ENCODE measurements around the gene ADGRA1. TPM values are rescaled to one million over a fixed set of nuclear protein-coding genes. Genes with fewer than 3 reads are reported as not detected.
A peak's percentile ranks its signal among the peaks of the same experiment; 100 is the strongest.

ADGRA1 gene
- total and polyA plus RNA-seq, 7 experiments from 2014 or later: not detected

DNA sequence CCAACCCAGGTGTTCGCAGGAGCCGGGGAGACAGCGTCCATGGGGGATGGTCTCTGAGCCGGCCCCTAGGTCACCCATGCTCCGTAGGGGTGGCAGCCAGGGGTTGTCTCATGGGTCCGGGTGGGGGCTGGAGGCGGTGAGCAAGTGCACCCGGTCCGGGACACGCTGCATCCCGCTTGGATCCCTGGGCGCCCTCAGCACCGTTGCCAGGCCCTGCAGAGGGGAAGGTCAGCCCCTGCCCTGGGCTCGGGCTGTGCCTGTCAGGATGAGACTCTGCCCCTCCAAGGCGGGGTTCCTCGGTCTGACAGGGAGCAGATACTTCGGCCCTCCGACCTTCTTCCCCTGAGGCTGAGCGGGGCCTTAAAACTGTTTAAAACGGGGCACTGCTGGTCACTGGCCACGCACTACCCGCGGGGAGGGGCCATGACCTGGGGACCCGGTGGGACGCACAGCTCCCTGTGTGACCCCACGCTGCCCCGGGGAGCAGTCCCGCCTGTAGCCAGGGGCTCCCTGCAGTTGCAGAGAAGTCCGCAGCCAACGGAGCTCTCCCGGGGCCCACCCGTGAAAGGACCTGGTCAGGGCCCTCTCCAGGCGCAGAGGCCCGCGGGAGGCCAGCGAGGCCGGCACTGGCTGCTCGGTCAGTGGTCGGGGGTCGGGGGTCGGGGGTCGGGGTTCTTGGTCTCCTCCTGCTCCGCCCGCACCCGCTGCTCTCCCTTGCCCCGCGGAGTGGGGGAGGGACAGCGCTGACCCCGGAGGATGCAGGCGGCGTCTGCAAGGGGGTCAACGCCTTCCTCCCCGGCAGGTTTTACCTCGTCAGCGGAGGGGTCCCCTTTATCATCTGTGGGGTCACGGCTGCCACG, 38.9 kb downstream of the ADGRA1 start:
- Mint-ChIP-seq H3K27me3 (peaks cover 6 to 30% (median 13%) of the 10 kb centered on the region in 5 donors), H3K9me3 (no peaks in the 10 kb centered on the region)
- peak in 1 of 9 donors; percentile 17 for DNase-seq

DNA sequence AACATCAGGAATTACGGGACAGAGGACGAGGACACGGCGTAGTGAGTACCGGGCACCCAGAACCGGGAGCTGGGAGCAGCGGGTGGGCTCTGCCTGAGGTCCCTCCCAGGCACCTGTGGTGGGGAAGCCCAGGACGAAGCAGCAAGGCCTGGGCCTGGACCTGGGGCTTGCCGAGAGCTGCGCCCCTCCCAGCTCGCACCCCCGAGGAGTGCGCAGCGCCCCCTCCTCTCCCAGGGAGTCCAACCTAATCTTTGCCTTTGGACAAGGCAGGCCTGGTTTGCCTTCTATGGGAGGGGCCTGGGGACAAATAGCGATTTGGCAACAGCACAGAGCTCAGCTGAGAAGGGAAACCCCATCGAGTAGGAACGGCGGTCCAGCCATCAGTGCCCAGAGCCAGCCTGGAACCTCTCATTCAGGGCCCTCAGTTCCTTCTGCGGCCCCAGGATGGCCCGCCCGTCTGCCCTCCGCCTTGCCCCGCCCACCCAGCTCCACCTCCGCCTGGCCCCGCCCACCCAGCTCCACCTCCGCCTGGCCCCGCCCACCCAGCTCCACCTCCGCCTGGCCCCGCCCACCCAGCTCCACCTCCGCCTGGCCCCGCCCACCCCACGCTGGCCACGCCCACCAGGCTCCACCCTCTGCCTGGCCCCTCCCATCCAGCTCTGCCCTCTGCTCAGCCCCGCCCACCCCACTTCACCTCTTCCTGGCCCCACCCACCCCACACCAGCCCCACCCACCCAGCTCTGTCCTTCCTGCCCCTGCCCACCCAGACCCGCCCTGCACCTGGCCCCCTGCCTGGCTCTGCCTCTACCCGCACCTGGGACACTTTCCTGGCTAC, 39.8 kb downstream of the ADGRA1 start:
- ChIA-PET POLR2A (no interaction called here), CTCF (no interaction called here)
- Mint-ChIP-seq H3K9me3 (no peaks in the 10 kb centered on the region), H3K27ac (no peak overlapping the region), H3K4me1 (peaks cover 4 to 11% (median 6%) of the 10 kb centered on the region in 7 donors), H3K36me3 (no peaks in the 10 kb centered on the region), H3K4me3 (no peak overlapping the region), H3K27me3 (peaks cover 6 to 30% (median 13%) of the 10 kb centered on the region in 5 donors)
- intact Hi-C loops (cut with micrococcal nuclease): no loop called here
- Histone ChIP-seq H3K27me3 (ENCODE audit: control insufficient read depth in 2 of 2, insufficient read depth in 2 of 2, low read length in 2 of 2) (no peaks in the 10 kb centered on the region), H3K4me3 (ENCODE audit: low read length) (no peak overlapping the region), H3K27ac (ENCODE audit: low read depth, low read length) (no peak overlapping the region), H3K4me1 (ENCODE audit: control insufficient read depth in 2 of 2, insufficient read depth in 2 of 2, low read length in 2 of 2) (no peaks in the 10 kb centered on the region), H3K9me3 (ENCODE audit: control insufficient read depth in 2 of 3, low read length in 3 of 3) (no peaks in the 10 kb centered on the region), H3K36me3 (ENCODE audit: control insufficient read depth in 2 of 3, insufficient read depth in 3 of 3, low read length in 3 of 3) (no peaks in the 10 kb centered on the region)
- ATAC-seq: peak; percentile 60
- DNase-seq: peak in 1 of 9 donors; percentile 52

More for the DNA sequence above, 38.9 kb downstream of the ADGRA1 start:
- Histone ChIP-seq H3K27me3 (ENCODE audit: control insufficient read depth in 2 of 2, insufficient read depth in 2 of 2, low read length in 2 of 2) (no peaks in the 10 kb centered on the region), H3K27ac (ENCODE audit: low read depth, low read length) (no peak overlapping the region), H3K4me3 (ENCODE audit: low read length) (no peak overlapping the region), H3K4me1 (ENCODE audit: control insufficient read depth in 2 of 2, insufficient read depth in 2 of 2, low read length in 2 of 2) (no peaks in the 10 kb centered on the region), H3K36me3 (ENCODE audit: control insufficient read depth in 2 of 3, insufficient read depth in 3 of 3, low read length in 3 of 3) (no peaks in the 10 kb centered on the region), H3K9me3 (ENCODE audit: control insufficient read depth in 2 of 3, low read length in 3 of 3) (no peaks in the 10 kb centered on the region)
- CTCF ChIA-PET: no interaction called here
- Mint-ChIP-seq H3K36me3 (no peaks in the 10 kb centered on the region), H3K27ac (no peak overlapping the region), H3K4me1 (peaks cover 4 to 11% (median 6%) of the 10 kb centered on the region in 7 donors), H3K4me3 (no peak overlapping the region)
- ATAC-seq: no peak
- intact Hi-C loops (cut with micrococcal nuclease): no loop called here
- POLR2A ChIA-PET: no interaction called here

DNA sequence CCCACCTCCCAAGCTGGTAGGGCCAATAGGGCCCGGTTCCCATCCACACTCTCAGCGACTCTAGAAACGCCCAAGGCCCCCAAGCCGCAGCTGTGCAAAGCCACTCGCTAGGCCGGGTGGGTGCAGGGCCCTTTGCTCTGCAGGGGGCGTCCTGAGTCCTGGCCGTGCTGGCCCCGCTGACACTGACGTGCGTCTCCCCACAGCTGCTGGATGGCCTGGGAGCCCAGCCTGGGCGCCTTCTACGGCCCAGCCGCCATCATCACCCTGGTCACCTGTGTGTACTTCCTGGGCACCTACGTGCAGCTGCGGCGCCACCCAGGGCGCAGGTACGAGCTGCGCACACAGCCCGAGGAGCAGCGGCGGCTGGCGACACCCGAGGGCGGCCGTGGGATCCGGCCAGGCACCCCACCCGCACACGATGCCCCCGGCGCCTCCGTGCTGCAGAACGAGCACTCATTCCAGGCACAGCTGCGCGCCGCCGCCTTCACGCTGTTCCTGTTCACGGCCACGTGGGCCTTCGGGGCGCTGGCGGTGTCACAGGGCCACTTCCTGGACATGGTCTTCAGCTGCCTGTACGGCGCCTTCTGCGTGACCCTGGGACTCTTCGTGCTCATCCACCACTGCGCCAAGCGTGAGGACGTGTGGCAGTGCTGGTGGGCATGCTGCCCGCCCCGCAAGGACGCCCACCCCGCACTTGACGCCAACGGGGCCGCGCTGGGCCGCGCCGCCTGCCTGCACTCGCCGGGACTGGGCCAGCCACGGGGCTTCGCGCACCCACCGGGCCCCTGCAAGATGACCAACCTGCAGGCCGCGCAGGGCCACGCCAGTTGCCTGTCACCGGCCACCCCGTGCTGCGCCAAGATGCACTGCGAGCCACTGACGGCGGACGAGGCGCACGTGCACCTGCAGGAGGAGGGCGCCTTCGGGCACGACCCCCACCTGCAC, 40.7 kb downstream of the ADGRA1 start:
- Histone ChIP-seq H3K4me3 (ENCODE audit: low read length) (no peak overlapping the region), H3K4me1 (ENCODE audit: control insufficient read depth in 2 of 2, insufficient read depth in 2 of 2, low read length in 2 of 2) (no peaks in the 10 kb centered on the region), H3K27me3 (ENCODE audit: control insufficient read depth in 2 of 2, insufficient read depth in 2 of 2, low read length in 2 of 2) (no peaks in the 10 kb centered on the region), H3K27ac (ENCODE audit: low read depth, low read length) (no peak overlapping the region), H3K9me3 (ENCODE audit: control insufficient read depth in 2 of 3, low read length in 3 of 3) (no peaks in the 10 kb centered on the region), H3K36me3 (ENCODE audit: control insufficient read depth in 2 of 3, insufficient read depth in 3 of 3, low read length in 3 of 3) (no peaks in the 10 kb centered on the region)
- ChIA-PET CTCF (no interaction called here), POLR2A (no interaction called here)
- H3K4me3 Mint-ChIP-seq: no peak overlapping the region
- H3K27me3 Mint-ChIP-seq: peaks cover 6 to 22% (median 12%) of the 10 kb centered on the region in 5 donors
- intact Hi-C loops (cut with micrococcal nuclease): no loop called here
- H3K36me3 Mint-ChIP-seq: no peaks in the 10 kb centered on the region
- H3K27ac Mint-ChIP-seq: no peak overlapping the region
- H3K4me1 Mint-ChIP-seq: peaks cover under 1 to 5% (median 4%) of the 10 kb centered on the region in 7 donors
- ATAC-seq: no peak
- peak in 1 of 9 donors; percentile 18 for DNase-seq
- H3K9me3 Mint-ChIP-seq: no peaks in the 10 kb centered on the region

DNA sequence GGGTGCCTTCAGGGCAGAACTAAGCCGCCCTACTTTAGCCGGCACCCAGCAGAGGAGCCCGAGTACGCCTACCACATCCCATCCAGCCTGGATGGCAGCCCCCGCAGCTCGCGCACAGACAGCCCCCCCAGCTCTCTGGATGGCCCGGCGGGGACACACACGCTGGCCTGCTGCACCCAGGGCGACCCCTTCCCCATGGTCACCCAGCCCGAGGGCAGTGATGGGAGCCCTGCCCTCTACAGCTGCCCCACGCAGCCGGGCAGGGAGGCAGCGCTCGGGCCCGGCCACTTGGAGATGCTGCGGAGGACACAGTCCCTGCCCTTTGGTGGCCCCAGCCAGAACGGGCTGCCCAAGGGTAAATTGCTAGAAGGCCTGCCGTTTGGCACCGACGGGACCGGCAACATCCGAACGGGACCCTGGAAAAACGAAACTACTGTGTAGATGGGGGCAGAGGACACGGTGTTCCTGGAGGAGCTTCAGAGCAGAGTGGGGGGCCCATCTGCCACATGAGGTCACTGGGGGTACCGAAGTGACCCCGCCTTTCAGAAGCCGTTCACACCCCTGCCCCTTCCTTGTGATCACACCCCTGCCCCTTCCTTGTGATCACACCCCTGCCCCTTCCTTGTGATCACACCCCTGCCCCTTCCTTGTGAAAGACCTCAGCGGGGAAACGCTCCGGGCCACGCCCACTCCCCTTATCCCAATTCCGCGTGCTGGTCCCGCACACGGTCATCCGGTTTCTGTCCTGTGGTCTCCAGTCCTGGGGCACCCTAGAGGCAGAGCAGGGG, 41.5 kb downstream of the ADGRA1 start:
- no peak for DNase-seq
- Histone ChIP-seq H3K9me3 (ENCODE audit: control insufficient read depth in 2 of 3, low read length in 3 of 3) (no peaks in the 10 kb centered on the region), H3K36me3 (ENCODE audit: control insufficient read depth in 2 of 3, insufficient read depth in 3 of 3, low read length in 3 of 3) (no peaks in the 10 kb centered on the region), H3K4me3 (ENCODE audit: low read length) (no peak overlapping the region), H3K4me1 (ENCODE audit: control insufficient read depth in 2 of 2, insufficient read depth in 2 of 2, low read length in 2 of 2) (no peaks in the 10 kb centered on the region), H3K27me3 (ENCODE audit: control insufficient read depth in 2 of 2, insufficient read depth in 2 of 2, low read length in 2 of 2) (no peaks in the 10 kb centered on the region), H3K27ac (ENCODE audit: low read depth, low read length) (no peak overlapping the region)
- no peak overlapping the region for H3K27ac Mint-ChIP-seq
- ATAC-seq: no peak
- no peak overlapping the region for H3K4me3 Mint-ChIP-seq
- intact Hi-C loops (cut with micrococcal nuclease): no loop called here
- H3K9me3 Mint-ChIP-seq: no peaks in the 10 kb centered on the region
- H3K36me3 Mint-ChIP-seq: no peaks in the 10 kb centered on the region
- H3K27me3 Mint-ChIP-seq: peaks cover 6 to 17% (median 12%) of the 10 kb centered on the region in 5 donors
- POLR2A ChIA-PET: no interaction called here
- H3K4me1 Mint-ChIP-seq: peaks cover 0 to 5% (median 4%) of the 10 kb centered on the region in 7 donors
- CTCF ChIA-PET: no interaction called here

DNA sequence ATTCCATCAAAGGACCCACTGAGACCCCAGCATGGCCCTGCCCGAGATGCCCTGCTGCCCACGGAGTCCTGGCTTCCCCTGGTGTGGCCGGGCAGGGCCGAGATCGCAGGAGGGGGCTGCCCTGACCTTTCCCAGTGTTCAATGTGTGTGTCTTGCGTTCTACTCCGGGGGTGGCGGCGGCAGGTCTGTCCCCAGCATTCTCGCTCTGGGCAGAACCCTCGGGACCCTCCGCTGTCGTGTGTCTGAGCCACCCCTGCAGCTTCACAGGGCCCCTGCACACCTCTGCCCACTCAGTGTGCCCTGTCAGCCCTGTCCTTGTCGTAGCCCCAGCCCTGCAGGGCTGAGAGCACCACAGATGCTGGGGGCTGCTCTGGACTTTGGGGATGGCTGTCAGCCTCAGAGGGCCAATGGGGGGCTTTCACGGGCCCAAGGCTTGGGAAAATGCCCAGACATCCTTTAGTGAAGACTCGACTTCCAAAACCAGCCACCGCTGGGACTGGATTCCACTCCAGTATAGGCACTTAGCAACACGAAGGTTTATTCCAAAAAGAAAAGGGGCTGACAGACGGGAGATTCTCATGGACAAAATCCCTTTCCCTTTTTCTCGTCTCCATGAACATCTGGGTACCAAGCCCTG, 42.3 kb downstream of the ADGRA1 start:
- ATAC-seq (no peak), DNase-seq (no peak)
- POLR2A ChIA-PET: no interaction called here
- H3K4me3 Mint-ChIP-seq: no peak overlapping the region
- peaks cover 3 to 14% (median 10%) of the 10 kb centered on the region in 5 donors for H3K27me3 Mint-ChIP-seq
- no peaks in the 10 kb centered on the region for H3K36me3 Mint-ChIP-seq
- CTCF ChIA-PET: no interaction called here
- H3K4me1 Mint-ChIP-seq: peaks cover 0 to 2% (median 2%) of the 10 kb centered on the region in 7 donors
- H3K36me3 ChIP-seq (ENCODE audit: control insufficient read depth in 2 of 3, insufficient read depth in 3 of 3, low read length in 3 of 3): no peaks in the 10 kb centered on the region
- no peak overlapping the region for H3K27ac Mint-ChIP-seq
- H3K9me3 Mint-ChIP-seq: peaks cover 0 to 2% (median 0%) of the 10 kb centered on the region in 11 donors
- H3K4me1 ChIP-seq (ENCODE audit: control insufficient read depth in 2 of 2, insufficient read depth in 2 of 2, low read length in 2 of 2): no peaks in the 10 kb centered on the region
- no peaks in the 10 kb centered on the region for H3K9me3 ChIP-seq (ENCODE audit: control insufficient read depth in 2 of 3, low read length in 3 of 3)
- H3K4me3 ChIP-seq (ENCODE audit: low read length): no peak overlapping the region
- no peak overlapping the region for H3K27ac ChIP-seq (ENCODE audit: low read depth, low read length)
- intact Hi-C loops (cut with micrococcal nuclease): no loop called here
- H3K27me3 ChIP-seq (ENCODE audit: control insufficient read depth in 2 of 2, insufficient read depth in 2 of 2, low read length in 2 of 2): no peaks in the 10 kb centered on the region

Data from naive thymus-derived CD4-positive, alpha-beta T cell (primary cell).